Panc1 (cell line): ENCODE results near the gene ATP8B1.

Experiments
- POLR2AphosphoS5 ChIP-seq: IDR thresholded peaks from 2 replicates; pipeline ENCODE4 v1.6.1; 2012; ENCODE audit warnings: mild to moderate bottlenecking, low read depth, low read length, moderate library complexity
- TCF7L2 ChIP-seq: IDR thresholded peaks from 2 replicates; pipeline ENCODE4 v1.6.1; 2011; ENCODE audit warnings: mild to moderate bottlenecking, low read depth, low read length, inconsistent platforms
- TF ChIP-seq, protein P1 (sequence below): fragments of 450-650 bp; IDR thresholded peaks from 2 replicates; pipeline ENCODE4 v1.5.1; 2017; ENCODE audit warnings: mild to moderate bottlenecking
- TF ChIP-seq, protein P2 (sequence below), 2 experiments: IDR thresholded peaks; 2 replicates each; pipeline ENCODE4 v1.6.1; 2011 to 2012; ENCODE audit warnings: low read depth in 2 of 2, control low read depth in 1 of 2, low read length in 1 of 2, mild to moderate bottlenecking in 1 of 2, moderate library complexity in 1 of 2; ENCODE audit not compliant: insufficient read depth in 1 of 2

DNA sequence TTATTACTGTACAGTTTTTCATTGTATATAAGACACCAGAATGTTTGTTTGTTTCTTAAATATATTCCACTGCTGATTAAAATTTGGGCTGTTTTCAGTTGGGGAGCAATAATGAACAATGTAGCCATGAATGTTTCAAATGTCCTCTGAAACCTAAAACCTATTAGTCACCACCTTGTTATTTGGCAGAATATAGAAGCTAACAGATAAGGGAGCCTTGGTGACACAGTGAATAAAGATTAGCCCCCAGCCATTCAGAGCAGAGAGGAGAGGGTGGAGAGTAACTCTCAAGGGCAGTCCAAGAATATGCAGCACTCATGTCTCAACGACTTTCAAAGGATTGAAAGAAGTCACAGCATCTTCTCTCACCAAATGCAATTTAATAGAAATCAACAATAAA lies 43.1 kb upstream of the ATP8B1 start:
- TF ChIP-seq, protein P1, sequence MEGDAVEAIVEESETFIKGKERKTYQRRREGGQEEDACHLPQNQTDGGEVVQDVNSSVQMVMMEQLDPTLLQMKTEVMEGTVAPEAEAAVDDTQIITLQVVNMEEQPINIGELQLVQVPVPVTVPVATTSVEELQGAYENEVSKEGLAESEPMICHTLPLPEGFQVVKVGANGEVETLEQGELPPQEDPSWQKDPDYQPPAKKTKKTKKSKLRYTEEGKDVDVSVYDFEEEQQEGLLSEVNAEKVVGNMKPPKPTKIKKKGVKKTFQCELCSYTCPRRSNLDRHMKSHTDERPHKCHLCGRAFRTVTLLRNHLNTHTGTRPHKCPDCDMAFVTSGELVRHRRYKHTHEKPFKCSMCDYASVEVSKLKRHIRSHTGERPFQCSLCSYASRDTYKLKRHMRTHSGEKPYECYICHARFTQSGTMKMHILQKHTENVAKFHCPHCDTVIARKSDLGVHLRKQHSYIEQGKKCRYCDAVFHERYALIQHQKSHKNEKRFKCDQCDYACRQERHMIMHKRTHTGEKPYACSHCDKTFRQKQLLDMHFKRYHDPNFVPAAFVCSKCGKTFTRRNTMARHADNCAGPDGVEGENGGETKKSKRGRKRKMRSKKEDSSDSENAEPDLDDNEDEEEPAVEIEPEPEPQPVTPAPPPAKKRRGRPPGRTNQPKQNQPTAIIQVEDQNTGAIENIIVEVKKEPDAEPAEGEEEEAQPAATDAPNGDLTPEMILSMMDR = no peak
- TF ChIP-seq POLR2AphosphoS5 (no peak), TCF7L2 (no peak)
- TF ChIP-seq, protein P2, sequence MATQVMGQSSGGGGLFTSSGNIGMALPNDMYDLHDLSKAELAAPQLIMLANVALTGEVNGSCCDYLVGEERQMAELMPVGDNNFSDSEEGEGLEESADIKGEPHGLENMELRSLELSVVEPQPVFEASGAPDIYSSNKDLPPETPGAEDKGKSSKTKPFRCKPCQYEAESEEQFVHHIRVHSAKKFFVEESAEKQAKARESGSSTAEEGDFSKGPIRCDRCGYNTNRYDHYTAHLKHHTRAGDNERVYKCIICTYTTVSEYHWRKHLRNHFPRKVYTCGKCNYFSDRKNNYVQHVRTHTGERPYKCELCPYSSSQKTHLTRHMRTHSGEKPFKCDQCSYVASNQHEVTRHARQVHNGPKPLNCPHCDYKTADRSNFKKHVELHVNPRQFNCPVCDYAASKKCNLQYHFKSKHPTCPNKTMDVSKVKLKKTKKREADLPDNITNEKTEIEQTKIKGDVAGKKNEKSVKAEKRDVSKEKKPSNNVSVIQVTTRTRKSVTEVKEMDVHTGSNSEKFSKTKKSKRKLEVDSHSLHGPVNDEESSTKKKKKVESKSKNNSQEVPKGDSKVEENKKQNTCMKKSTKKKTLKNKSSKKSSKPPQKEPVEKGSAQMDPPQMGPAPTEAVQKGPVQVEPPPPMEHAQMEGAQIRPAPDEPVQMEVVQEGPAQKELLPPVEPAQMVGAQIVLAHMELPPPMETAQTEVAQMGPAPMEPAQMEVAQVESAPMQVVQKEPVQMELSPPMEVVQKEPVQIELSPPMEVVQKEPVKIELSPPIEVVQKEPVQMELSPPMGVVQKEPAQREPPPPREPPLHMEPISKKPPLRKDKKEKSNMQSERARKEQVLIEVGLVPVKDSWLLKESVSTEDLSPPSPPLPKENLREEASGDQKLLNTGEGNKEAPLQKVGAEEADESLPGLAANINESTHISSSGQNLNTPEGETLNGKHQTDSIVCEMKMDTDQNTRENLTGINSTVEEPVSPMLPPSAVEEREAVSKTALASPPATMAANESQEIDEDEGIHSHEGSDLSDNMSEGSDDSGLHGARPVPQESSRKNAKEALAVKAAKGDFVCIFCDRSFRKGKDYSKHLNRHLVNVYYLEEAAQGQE (IDR thresholded peaks at IDR 0.05; ENCODE audit: insufficient read depth in 1 of 2, low read depth in 2 of 2, low read length in 1 of 2) = no peak
